AG10803 (cell line): ENCODE data around the gene LRRC40.
A peak's percentile ranks its signal among the peaks of the same experiment; 100 is the strongest.

ENCODE experiments used
- DNase-seq: peaks from one replicate; pipeline ENCODE4 v3.0.0; 2010; ENCODE audit warnings: low read depth
- H3K4me3 ChIP-seq: 2 replicates; pipeline ENCODE4 v1.5.1; 2011; ENCODE audit warnings: mild to moderate bottlenecking, low read length, control low read depth
- CTCF ChIP-seq: conservative IDR thresholded peaks from 2 replicates; pipeline ENCODE4 v1.5.1; 2011; ENCODE audit warnings: mild to moderate bottlenecking, low read length, control low read depth, inconsistent platforms

The LRRC40 gene

DNA sequence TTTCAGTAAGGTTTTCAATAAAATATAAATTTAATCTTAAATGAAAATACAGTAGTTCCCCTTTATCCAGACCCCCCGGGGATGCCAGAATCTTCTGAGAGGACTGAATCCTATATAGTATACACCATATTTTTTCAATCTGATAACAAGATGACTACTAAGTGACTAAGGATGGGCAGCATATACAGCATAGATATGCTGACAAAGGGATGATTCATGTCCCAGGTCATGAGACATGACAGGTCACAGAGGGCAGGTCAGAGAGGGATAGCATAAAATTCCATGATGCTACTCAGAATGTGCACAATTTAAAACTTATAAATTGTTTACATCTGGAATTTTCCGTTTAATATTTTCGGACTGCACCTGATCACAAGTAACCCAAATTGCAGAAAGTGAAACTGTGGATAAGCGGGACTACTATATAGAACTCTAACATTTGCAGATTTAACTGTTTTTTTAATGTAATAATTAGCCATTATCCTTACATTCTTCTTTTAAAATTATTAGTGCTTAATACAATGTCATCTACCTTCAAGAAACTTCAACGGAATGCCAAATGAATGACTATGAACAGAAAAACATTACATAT lies 48.8 kb downstream of the LRRC40 start:
- no peak overlapping the region for H3K4me3 ChIP-seq
- no peak for DNase-seq
- no peak for TF ChIP-seq CTCF

DNA sequence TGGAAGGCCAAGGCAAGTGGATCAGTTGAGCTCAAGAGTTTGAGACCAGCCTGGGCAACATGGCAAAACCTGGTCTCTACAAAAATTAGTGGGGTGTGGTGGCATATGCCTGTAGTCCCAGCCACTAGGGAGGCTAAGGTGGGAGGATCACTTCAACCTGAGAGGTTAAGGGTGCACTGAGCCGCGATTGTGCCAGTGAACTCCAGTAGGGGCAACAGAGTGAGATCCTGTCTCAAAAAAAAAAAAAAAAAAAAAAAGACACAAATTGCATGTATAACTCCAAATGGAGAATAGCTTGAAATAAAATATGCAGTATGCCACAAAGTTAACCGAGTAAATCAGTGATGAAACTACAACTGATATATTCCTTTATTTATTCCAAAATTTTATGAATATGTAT lies 51.6 kb downstream of the LRRC40 start:
- H3K4me3 ChIP-seq: no peak overlapping the region
- TF ChIP-seq CTCF: no peak
- DNase-seq: no peak

- TF ChIP-seq CTCF: no peak
- H3K4me3 ChIP-seq: no peak overlapping the region
- DNase-seq: no peak
Measured at GRCh38 chr1:70150444-70150843, 54.9 kb downstream of the LRRC40 start.

- TF ChIP-seq CTCF: no peak
Measured at GRCh38 chr1:70146488-70146887, 58.9 kb downstream of the LRRC40 start.

DNA sequence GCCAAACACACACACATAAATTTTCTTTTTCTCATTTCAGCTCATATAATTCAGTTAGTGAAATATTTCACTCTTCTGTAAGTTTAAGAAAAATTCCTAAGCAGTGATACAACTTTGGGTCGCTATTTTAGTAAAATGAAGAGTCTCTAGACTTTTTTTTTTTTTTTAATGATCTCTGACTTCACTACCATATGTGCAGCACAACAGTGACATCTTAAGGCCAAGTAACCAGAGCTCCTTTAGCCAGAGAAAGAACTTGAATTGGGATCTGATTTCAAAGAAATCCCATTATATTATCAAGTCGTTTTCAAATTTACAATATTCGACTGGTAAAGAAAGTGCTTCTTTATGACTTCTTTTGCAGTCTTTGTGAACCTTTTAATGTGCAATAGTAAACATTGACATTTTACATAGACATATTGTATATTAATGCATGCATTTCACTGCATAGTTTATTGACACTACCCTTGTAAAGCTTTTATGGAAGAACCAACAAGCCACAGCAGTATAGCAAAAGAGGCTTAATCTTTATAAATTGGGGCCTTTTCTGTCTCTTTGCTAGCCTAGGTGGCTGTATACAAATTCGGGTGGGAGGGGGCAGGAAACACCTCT lies 62.2 kb downstream of the LRRC40 start:
- peak; percentile 71 for DNase-seq
- no peak overlapping the region for H3K4me3 ChIP-seq
- peak; percentile 67 for TF ChIP-seq CTCF

More at GRCh38 chr1:70146488-70146887, 58.9 kb downstream of the LRRC40 start:
- H3K4me3 ChIP-seq: no peak overlapping the region
- DNase-seq: peak; percentile 12

GRCh38 chr1:70142075-70142474 lies 63.3 kb downstream of the LRRC40 start:
- TF ChIP-seq CTCF: peak; percentile 72
- DNase-seq: peak; percentile 63
- no peak overlapping the region for H3K4me3 ChIP-seq

DNA sequence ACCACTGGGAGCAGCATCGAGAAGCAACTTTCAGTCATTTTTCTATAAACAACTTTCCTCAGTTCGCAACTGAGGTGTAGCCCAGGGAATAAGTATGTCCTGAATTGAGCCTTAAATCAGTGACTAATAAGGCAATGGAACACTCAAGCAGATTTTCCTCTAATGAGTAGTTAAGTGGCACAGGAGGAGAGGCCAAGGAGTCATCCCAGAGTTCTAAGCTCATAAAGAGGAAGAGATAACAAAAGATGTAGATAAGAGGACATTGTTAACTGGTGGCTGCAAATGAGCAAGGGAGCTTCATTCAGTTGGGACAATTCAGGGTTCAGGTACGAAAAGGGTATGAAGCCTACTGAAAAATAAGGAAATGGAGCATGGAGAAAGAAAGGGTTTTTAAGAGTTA lies 64.5 kb downstream of the LRRC40 start:
- DNase-seq: peak; percentile 8
- no peak overlapping the region for H3K4me3 ChIP-seq

More for the DNA sequence above, 64.5 kb downstream of the LRRC40 start:
- TF ChIP-seq CTCF: no peak
